D721Med (cell line): Measurements from ENCODE around the gene PBLD.

Experiments used
- DNase-seq: peaks from one replicate; pipeline ENCODE4 v3.0.0; 2011; ENCODE audit warnings: low spot score; ENCODE audit not compliant: insufficient read length
- FAIRE-seq: peaks from 2 replicates; lab custom pipeline; 2011; peaks lifted over from hg19 to GRCh38; lab: Jason Lieb, UNC
- CTCF ChIP-seq: IDR thresholded peaks from 2 replicates; pipeline ENCODE4 v1.5.1; 2012; ENCODE audit warnings: mild to moderate bottlenecking, control low read depth; ENCODE audit not compliant: insufficient read depth; ENCODE audit errors: missing control alignments

Gene PBLD

GRCh38 chr10:68362590-68362989, 29.9 kb upstream of the PBLD start:
- DNase-seq (no peak), FAIRE-seq (no peak)
- no peak for TF ChIP-seq CTCF

GRCh38 chr10:68359189-68359588, 26.5 kb upstream of the PBLD start:
- no peak for FAIRE-seq

GRCh38 chr10:68353537-68353936, 20.8 kb upstream of the PBLD start:
- DNase-seq (no peak), FAIRE-seq (no peak)

More at GRCh38 chr10:68359189-68359588, 26.5 kb upstream of the PBLD start:
- DNase-seq: no peak
- TF ChIP-seq CTCF: no peak

GRCh38 chr10:68348265-68348741, 15.6 kb upstream of the PBLD start:
- DNase-seq: no peak
- TF ChIP-seq CTCF: peak; percentile 54
- no peak for FAIRE-seq

More at GRCh38 chr10:68353537-68353936, 20.8 kb upstream of the PBLD start:
- TF ChIP-seq CTCF: no peak

GRCh38 chr10:68346774-68347173, 14.0 kb upstream of the PBLD start:
- FAIRE-seq: no peak
- no peak for TF ChIP-seq CTCF
- DNase-seq: no peak

- FAIRE-seq: peak; percentile 25
- DNase-seq: no peak
- TF ChIP-seq CTCF: no peak
Observed at GRCh38 chr10:68345621-68346020, 12.9 kb upstream of the PBLD start.

- FAIRE-seq: no peak
- no peak for TF ChIP-seq CTCF
- no peak for DNase-seq
Observed at GRCh38 chr10:68342909-68343516, 10.3 kb upstream of the PBLD start.
